Erythroblast (primary cell): Measurements from ENCODE around the gene PATL2.

Experiments used
- DNase-seq, 2 experiments: peaks; one replicate each; lab custom pipeline; 2025; lab: John Stamatoyannopoulos, UW
- GATA1 ChIP-seq: IDR thresholded peaks from 2 replicates; pipeline ENCODE4 v1.6.1; 2011; ENCODE audit warnings: low read depth, mild to moderate bottlenecking, control low read depth, low read length, moderate library complexity
- POLR2A ChIP-seq: IDR thresholded peaks from 2 replicates; pipeline ENCODE4 v1.6.1; 2011; ENCODE audit warnings: mild to moderate bottlenecking, low read length

Gene PATL2

GRCh38 chr15:44682211-44682610 lies 28.9 kb downstream of the PATL2 start:
- no peak for DNase-seq

GRCh38 chr15:44676676-44677075 lies 34.4 kb downstream of the PATL2 start:
- TF ChIP-seq GATA1 (no peak), POLR2A (no peak)
- DNase-seq = no peak

More at GRCh38 chr15:44682211-44682610, 28.9 kb downstream of the PATL2 start:
- TF ChIP-seq GATA1 = no peak

- DNase-seq = no peak
- TF ChIP-seq GATA1 (no peak), POLR2A (no peak)
Measured at GRCh38 chr15:44675911-44676310, 35.2 kb downstream of the PATL2 start.

- DNase-seq = no peak
- no peak for TF ChIP-seq POLR2A
- no peak for TF ChIP-seq GATA1
Measured at GRCh38 chr15:44673639-44674038, 37.5 kb downstream of the PATL2 start.

GRCh38 chr15:44670087-44670950 lies 40.8 kb downstream of the PATL2 start:
- no peak for DNase-seq
- TF ChIP-seq GATA1 (no peak), POLR2A (no peak)

GRCh38 chr15:44668921-44669320 lies 42.2 kb downstream of the PATL2 start:
- DNase-seq = no peak
- TF ChIP-seq GATA1 = no peak
- TF ChIP-seq POLR2A = no peak

GRCh38 chr15:44667039-44667360 lies 44.1 kb downstream of the PATL2 start:
- no peak for DNase-seq
- TF ChIP-seq GATA1 (no peak), POLR2A (no peak)

GRCh38 chr15:44666210-44667038 lies 44.7 kb downstream of the PATL2 start:
- DNase-seq = no peak
- no peak for TF ChIP-seq POLR2A
- no peak for TF ChIP-seq GATA1

- peak; percentile 97 to 98 for DNase-seq
- TF ChIP-seq GATA1 = no peak
- TF ChIP-seq POLR2A = peak; percentile 95
Measured at GRCh38 chr15:44663410-44664308, 47.5 kb downstream of the PATL2 start, which contains the start of gene SPG11. Gene SPG11, minus strand, starts transcription at chr15:44663662. Its CDS starts 15 bp downstream, at chr15:44663647.

- TF ChIP-seq GATA1 = no peak
- no peak for TF ChIP-seq POLR2A
- peak; percentile 77 to 81 for DNase-seq
Measured at GRCh38 chr15:44662478-44663409, 48.4 kb downstream of the PATL2 start.

- TF ChIP-seq POLR2A (no peak), GATA1 (no peak)
- DNase-seq = no peak
Measured at GRCh38 chr15:44661576-44661975, 49.5 kb downstream of the PATL2 start.

- no peak for TF ChIP-seq POLR2A
- no peak for TF ChIP-seq GATA1
- no peak for DNase-seq
Measured at GRCh38 chr15:44659056-44659455, 52.1 kb downstream of the PATL2 start.

GRCh38 chr15:44657378-44657777 lies 53.7 kb downstream of the PATL2 start:
- TF ChIP-seq GATA1 = no peak
- TF ChIP-seq POLR2A = no peak
- DNase-seq = no peak
